ENCODE results near the gene PROZ. TPM values are rescaled to one million over a fixed set of nuclear protein-coding genes. Genes with fewer than 3 reads are reported as not detected.

Gene PROZ
- total and polyA plus RNA-seq, 2 of the 13 experiments (the other 11 are each of a cell fraction or from before 2014, with no cell fraction given): 5.6 to 22.5 TPM

DNA sequence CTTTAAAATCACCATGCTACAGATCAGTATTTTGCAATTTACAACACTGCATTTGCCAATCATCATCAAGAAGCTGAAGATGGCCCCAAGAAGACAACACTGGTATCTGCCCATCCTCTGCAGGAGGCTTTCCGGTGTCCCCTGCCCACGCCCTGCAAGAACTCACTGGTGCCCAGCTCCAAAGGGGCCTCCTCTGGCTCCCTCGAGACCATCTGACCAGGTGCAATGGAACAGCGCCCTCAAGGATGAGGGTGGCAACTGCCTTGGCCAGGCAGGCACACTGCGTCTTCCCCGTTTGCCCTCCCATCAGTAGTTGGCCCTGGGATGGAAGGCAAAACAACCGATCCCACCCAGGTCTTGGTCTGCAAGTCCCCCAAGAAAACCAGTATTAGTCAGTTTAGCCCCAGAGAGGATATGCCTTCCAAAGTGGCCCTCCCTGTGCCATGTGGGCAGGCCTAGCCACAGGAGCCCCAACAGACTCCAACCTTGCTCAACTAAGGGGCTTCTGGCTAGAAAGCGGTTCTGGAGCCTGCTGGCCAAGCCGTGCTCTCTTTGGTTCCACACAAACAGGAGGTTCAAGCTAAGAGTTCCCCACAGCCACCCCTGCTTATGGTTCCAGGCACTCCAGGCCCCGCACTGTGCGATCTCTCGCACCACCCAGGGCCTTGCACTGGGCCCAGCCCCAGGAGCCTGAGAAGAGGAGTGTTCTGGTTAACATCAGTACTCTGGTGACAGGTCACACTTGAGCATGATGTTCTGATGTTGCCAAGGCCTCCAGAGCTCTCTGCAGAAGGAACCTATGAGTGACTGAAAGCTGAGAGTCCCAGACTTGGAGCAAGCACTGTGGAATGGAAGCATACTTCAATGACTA, 45.3 kb downstream of the PROZ start (continued):
- no peak for TF ChIP-seq ZNF616 (CRISPR knock-in tag; IDR thresholded peaks at IDR 0.05; ENCODE audit: low read depth)
- TF ChIP-seq, protein P1, sequence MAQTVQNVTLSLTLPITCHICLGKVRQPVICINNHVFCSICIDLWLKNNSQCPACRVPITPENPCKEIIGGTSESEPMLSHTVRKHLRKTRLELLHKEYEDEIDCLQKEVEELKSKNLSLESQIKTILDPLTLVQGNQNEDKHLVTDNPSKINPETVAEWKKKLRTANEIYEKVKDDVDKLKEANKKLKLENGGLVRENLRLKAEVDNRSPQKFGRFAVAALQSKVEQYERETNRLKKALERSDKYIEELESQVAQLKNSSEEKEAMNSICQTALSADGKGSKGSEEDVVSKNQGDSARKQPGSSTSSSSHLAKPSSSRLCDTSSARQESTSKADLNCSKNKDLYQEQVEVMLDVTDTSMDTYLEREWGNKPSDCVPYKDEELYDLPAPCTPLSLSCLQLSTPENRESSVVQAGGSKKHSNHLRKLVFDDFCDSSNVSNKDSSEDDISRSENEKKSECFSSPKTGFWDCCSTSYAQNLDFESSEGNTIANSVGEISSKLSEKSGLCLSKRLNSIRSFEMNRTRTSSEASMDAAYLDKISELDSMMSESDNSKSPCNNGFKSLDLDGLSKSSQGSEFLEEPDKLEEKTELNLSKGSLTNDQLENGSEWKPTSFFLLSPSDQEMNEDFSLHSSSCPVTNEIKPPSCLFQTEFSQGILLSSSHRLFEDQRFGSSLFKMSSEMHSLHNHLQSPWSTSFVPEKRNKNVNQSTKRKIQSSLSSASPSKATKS (CRISPR knock-in tag; IDR thresholded peaks at IDR 0.05): no peak
- TF ChIP-seq, protein P2, sequence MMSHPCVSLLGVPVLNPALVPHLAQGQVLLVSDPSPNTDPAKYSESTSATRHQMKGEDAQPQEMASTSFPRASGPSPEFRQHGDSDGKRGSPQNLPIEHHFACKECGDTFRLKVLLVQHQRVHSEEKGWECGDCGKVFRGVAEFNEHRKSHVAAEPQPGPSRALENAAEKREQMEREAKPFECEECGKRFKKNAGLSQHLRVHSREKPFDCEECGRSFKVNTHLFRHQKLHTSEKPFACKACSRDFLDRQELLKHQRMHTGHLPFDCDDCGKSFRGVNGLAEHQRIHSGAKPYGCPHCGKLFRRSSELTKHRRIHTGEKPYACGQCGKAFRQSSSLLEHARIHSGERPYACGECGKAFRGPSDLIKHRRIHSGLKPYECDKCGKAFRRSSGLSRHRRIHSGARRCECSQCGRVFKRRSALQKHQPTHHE (CRISPR knock-in tag; IDR thresholded peaks at IDR 0.05; ENCODE audit: borderline replicate concordance): no peak
- TF ChIP-seq ZNF512B (CRISPR knock-in tag; IDR thresholded peaks at IDR 0.05; ENCODE audit: borderline replicate concordance): no peak
- TF ChIP-seq ZNF343 (CRISPR knock-in tag; IDR thresholded peaks at IDR 0.05): no peak
- no peak for TF ChIP-seq ZNF280B (CRISPR knock-in tag; IDR thresholded peaks at IDR 0.05; ENCODE audit: borderline replicate concordance)
- no peak for TF ChIP-seq ADNP (CRISPR knock-in tag; IDR thresholded peaks at IDR 0.05)
- no peak for TF ChIP-seq RARG (CRISPR knock-in tag; IDR thresholded peaks at IDR 0.05; ENCODE audit: low read depth)
- TF ChIP-seq HNRNPK (IDR thresholded peaks at IDR 0.05; ENCODE audit: low read depth, low read length, poor library complexity, severe bottlenecking): no peak
- TF ChIP-seq RELA (CRISPR knock-in tag; IDR thresholded peaks at IDR 0.05): no peak

Data from HepG2 (cell line).